ENCODE measurements around the gene ZNF106. TPM values are rescaled to one million over a fixed set of nuclear protein-coding genes. Genes with fewer than 3 reads are reported as not detected.

Gene ZNF106
- total RNA-seq = 10 to 100 TPM; 51.2 to 52.9 TPM

DNA sequence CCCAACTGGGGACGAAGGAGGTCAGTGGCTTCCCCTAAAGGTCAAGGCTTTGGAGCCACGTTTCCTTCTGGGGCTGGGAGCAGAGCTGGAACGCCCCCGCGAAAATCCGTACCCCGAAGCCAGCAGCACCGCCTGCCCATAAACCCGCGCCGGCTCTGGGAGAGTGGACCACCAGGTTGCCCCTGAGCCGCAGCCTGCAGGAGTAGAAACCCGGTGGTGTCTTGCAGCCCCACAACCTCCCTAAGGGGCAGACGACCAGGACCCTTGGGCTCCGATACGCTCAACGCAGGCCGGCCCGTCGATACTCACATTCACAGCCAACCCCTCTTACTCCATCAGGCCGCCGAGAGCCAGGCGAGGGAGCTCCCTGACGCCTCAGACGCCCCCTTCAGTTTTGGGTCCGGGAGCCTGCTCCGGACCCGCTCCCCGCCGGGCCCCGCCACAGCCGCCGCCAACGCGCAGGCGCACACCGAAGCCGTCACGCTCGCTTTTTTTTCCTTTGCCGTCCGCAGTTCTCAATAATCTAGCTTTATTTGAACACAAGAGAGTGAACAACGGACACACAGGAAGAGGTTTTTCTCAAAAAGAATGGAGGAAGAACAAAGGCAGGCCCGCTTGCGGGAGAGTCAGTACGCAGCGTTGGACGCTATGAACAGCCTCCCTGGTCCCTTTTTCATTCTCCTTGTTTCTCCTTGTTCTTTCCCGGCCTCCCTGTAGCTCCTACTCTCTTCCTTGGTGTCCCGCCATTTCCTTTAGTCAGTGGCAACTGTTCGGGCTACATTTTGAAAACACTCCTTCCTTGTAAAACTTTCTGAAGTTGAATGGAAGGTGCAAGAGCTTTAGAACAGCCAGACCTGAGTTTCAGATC, at the start of gene ZNF106:
Gene ZNF106, minus strand, starts transcription at position 471 of the 868 bp plus-strand sequence. CDS start 18,852 bp downstream, outside the sequence.
- CTCF ChIA-PET = no interaction called here

GRCh38 chr15:42533246-42533645, 42.3 kb upstream of the ZNF106 start:
- POLR2A ChIA-PET = interaction anchor here (1.2 kb wide), 1 partner anchor 42 kb away, joined by 3 read pairs; the partner anchor contains the start of gene ZNF106
- CTCF ChIA-PET = no interaction called here

More for the DNA sequence above, at the start of gene ZNF106:
- POLR2A ChIA-PET = interaction anchor here (0.7 to 1.4 kb wide), 6 partner anchors 10 to 218 kb away, joined by 3 to 8 read pairs (median 3); partner anchors contain the start of genes GANC and TMEM87A

GRCh38 chr15:42528970-42529369, 38.0 kb upstream of the ZNF106 start:
- POLR2A ChIA-PET = no interaction called here
- CTCF ChIA-PET = no interaction called here

- CTCF ChIA-PET = no interaction called here
Observed at GRCh38 chr15:42523331-42523730, 32.4 kb upstream of the ZNF106 start.

GRCh38 chr15:42511007-42511391, 20.1 kb upstream of the ZNF106 start:
- ChIA-PET CTCF (interaction anchor here (1.2 kb wide), 1 partner anchor 42 kb away, joined by 3 read pairs; no protein-coding TSS in a partner anchor), POLR2A (no interaction called here)

More at GRCh38 chr15:42523331-42523730, 32.4 kb upstream of the ZNF106 start:
- POLR2A ChIA-PET = interaction anchor here (0.6 kb wide), 1 partner anchor 30 kb away, joined by 5 read pairs; no protein-coding TSS in a partner anchor

GRCh38 chr15:42510258-42511006, 19.5 kb upstream of the ZNF106 start:
- ChIA-PET CTCF (interaction anchor here (1.2 kb wide), 1 partner anchor 43 kb away, joined by 3 read pairs; no protein-coding TSS in a partner anchor), POLR2A (no interaction called here)

GRCh38 chr15:42508263-42508690, 17.3 kb upstream of the ZNF106 start:
- CTCF ChIA-PET = interaction anchor here (0.6 kb wide), 1 partner anchor 180 kb away, joined by 3 read pairs; no protein-coding TSS in a partner anchor
- POLR2A ChIA-PET = no interaction called here

- ChIA-PET POLR2A (no interaction called here), CTCF (no interaction called here)
Observed at GRCh38 chr15:42507514-42507913, 16.6 kb upstream of the ZNF106 start.

DNA sequence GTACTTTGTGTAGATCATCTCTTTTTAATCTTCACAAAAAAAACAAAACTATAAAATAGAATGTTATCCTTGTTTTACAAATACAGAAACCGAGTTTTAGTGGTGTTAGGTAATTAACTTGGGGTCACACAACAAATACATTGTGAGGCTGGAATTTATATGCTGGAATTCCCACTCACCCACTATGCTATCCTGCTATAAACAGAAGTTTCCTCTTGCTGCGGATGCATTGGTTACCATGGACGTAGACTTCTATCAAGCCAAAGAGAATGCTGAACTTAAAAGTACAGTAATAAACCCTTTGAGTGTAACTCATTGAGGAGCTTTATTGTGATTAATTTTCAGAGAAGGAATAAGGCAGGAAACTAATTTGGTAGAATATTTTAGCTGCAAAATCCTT, 13.7 kb upstream of the ZNF106 start:
- CTCF ChIA-PET = no interaction called here
- POLR2A ChIA-PET = interaction anchor here (1.2 kb wide), 1 partner anchor 14 kb away, joined by 3 read pairs; the partner anchor contains the start of gene ZNF106

DNA sequence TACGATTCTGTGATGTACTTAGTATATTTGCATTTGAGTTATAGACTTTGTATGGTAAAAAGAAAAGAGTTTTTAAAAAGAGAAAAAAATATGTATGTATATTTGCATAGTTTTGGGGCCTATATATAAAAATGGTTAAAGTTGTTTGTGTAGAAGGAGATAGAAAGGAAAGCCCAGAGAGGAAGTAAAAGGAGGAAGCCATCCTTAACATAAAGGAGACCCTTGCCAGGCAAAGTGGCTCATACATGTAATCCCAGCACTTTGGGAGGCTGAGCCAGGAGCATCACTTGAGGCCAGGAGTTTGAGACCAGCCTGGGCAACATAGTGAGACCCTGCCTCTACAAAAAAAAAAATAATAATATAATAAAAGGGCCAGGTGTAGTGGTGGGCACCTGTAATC, 12.9 kb upstream of the ZNF106 start:
- ChIA-PET CTCF (interaction anchor here (0.7 kb wide), 1 partner anchor 31 kb away, joined by 3 read pairs; no protein-coding TSS in a partner anchor), POLR2A (interaction anchor here (1.2 kb wide), 1 partner anchor 13 kb away, joined by 3 read pairs; the partner anchor contains the start of gene ZNF106)

- CTCF ChIA-PET = interaction anchor here (1.3 kb wide), 1 partner anchor 41 kb away, joined by 3 read pairs; no protein-coding TSS in a partner anchor
- POLR2A ChIA-PET = no interaction called here
Observed at GRCh38 chr15:42502477-42502876, 11.5 kb upstream of the ZNF106 start.

DNA sequence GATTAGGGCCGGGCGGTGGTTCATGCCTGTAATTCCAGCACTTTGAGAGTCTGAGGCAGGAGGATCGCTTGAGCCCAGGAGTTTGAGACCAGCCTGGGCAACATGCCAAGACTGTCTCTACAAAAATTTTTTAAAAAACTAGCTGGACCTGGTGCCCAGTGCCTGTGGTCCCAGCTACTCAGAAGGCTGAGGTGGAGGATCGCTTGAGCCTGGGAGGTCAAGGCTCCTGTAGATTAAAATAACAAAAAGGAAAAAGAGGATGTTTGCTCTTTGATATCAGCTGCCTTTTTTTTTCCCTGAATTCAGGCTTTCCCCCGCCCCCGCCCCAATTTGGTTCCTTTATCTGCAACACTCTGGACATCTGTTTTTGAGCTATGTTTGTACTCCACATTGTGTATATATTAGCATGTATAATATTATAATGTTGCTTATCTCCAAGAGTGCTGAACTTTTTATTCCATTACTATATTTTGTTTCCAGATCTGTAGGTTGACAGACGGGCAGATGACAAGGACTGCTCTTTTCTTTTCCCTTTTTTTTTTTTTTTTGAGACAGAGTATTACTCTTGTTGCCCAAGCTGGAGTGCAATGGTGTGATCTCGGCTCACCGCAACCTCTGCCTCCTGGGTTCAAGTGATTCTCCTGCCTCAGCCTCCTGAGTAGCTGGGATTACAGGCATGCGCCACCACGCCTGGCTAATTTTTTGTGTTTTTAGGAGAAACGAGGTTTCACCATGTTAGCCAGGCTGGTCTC, 9.1 kb upstream of the ZNF106 start:
- ChIA-PET CTCF (no interaction called here), POLR2A (no interaction called here)

DNA sequence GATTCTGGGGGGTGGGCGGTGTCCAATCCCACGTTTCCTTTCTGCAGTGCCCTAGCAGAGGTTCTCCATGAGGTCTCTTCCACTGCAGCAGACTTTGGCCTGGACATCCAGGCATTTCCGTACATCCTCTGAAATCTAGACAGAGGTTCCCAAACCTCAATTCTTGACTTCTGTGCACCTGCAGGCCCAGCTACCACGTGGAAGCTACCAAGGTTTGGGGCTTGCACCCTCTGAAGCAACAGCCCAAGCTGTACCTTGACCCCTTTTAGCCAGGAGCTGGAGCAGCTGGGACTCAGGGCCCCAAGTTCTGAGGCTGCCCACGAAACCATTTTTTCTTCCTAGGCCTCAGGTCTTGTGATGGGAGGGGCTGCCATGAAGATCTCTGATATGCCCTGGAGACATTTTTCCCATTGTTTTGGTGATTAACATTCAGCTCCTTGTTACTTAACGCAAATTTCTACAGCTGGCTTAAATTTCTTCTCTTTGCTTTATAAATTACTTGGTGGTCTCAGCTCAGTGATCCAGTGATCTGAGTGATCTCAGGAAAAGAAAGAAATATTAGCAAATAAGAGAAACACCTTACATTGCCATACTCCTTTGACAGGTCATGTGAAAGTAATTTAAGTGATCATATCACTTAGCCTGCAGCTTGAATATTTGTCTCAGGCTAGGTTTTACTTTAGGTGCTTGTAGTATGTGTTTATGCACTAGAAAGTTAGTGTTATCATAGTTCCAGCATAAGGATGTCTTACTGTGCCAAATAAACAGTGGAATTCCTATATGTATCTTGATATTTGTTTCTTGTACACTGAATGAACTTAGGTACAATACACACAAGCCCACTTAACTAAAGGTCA, 7.5 kb upstream of the ZNF106 start:
- ChIA-PET POLR2A (no interaction called here), CTCF (no interaction called here)

DNA sequence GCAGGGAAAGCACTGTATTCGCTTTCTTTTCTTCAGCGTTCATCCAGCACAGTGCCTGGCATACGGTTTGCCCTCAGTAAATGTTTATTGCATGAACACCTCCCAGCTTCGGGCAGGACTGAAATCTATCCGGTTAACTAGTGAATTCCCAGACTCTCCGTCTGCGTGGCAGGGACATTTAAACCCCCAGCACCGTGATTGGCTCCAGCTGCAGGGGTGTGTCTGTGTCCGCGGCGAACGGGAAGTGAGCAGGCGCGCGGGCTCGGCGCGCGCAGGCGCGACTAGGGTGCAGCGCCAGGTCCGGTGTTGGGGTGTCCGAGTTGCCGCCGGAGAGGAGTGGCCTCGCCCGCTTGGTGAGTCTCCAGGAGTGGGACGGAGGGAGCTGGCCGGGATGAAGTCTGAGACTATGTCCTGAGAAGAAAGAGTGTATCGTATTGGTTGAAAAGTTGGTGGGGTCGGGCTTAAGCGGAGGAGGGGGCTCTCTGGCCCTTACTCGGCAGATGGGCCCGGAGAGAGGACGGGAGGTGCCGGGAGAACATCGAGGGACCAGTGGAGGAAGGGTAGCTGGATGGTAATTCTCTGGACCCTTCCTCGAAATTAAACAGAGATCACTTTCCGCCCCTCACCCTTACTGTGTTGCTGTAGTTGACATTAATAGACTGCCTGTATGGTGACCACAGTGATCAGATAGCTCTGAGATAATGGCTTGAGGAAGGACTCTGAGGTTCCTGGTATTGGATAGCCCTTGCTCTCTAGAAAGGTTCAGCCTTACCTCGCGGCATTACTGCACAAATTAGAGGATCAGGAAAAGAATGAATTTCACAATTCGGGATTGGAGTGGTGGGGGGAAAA, 4.6 kb upstream of the ZNF106 start, which contains the start of gene SNAP23:
Gene SNAP23, plus strand, starts transcription at position 274 of the 852 bp plus-strand sequence. CDS start 16,213 bp downstream, outside the sequence.
- ChIA-PET POLR2A (interaction anchor here (0.6 kb wide), 1 partner anchor 231 kb away, joined by 3 read pairs; no protein-coding TSS in a partner anchor), CTCF (no interaction called here)

DNA sequence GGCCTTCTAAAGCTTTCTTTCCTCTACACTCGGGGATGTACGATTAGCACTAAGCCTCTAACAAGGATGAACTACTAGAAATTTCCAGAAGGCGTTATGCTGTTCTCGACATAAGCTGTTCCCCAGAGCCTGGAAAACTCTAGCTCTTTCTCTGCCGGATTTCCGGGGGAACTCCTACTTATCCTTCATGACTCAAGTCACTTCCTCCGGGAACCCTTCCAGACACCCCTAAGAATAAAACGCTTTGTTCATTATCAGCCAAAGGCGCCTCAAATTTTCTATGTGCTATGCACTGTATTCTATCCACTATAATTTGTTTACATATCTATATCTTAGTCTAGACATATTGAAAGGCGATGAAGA, 4.0 kb upstream of the ZNF106 start:
- ChIA-PET CTCF (interaction anchor here (0.7 kb wide), 1 partner anchor 36 kb away, joined by 3 read pairs; no protein-coding TSS in a partner anchor), POLR2A (interaction anchor here (0.7 kb wide), 1 partner anchor 555 kb away, joined by 3 read pairs; no protein-coding TSS in a partner anchor)

- ChIA-PET POLR2A (no interaction called here), CTCF (interaction anchor here (1.0 kb wide), 1 partner anchor 27 kb away, joined by 3 read pairs; no protein-coding TSS in a partner anchor)
Observed at GRCh38 chr15:42493679-42494078, 2.7 kb upstream of the ZNF106 start.
